K562 (cell line): Measurements from ENCODE around the gene ITPR2. TPM values are rescaled to one million over a fixed set of nuclear protein-coding genes. Genes with fewer than 3 reads are reported as not detected.

Experiments used
- ATAC-seq: fragments of 200-7000 bp; cut with Tn5 transposase; 3 replicates; pipeline ENCODE4 v1.9.1; 2020; ENCODE audit warnings: moderate library complexity
- BruUV-seq: library from RNA; stranded (reverse); fragments of 400-500 nt; replicated peaks from 2 replicates; lab custom pipeline; 2021; lab: Mats Ljungman, UMichigan
- CTCF ChIA-PET: fragments of 300-600 bp; formaldehyde crosslinking; extraction: SDS; loops from one replicate; lab custom pipeline; 2021; ENCODE audit warnings: low intra/inter-chr PET ratio; lab: Yijun Ruan, JAX
- POLR2A ChIA-PET: fragments of 300-600, 350-650 bp; sonication (Branson Sonifier 250); formaldehyde crosslinking; extraction: SDS; loops from one replicate; lab custom pipeline; 2021; ENCODE audit warnings: antibody characterized with exemption, inconsistent platforms; lab: Yijun Ruan, JAX
- DNase-seq, 4 experiments: peaks; one replicate each; pipeline versions ENCODE4 v3.0.0 to v3.0.0-alpha.2; 2011 to 2018; ENCODE audit warnings: low spot score in 3 of 4, mixed read lengths in 3 of 4; ENCODE audit errors: extremely low read depth in 1 of 4
- FAIRE-seq: peaks from 2 replicates; lab custom pipeline; 2011; peaks lifted over from hg19 to GRCh38; lab: Jason Lieb, UNC
- H2AFZ ChIP-seq: 2 replicates; pipeline ENCODE4 v1.6.0; 2011; ENCODE audit warnings: low read depth, low read length, control low read depth, inconsistent platforms
- H3K27ac ChIP-seq: fragments of 200-600 bp; 3 replicates; pipeline ENCODE4 v1.8.0; 2011; ENCODE audit warnings: low read depth, mild to moderate bottlenecking, control low read depth, inconsistent platforms, low read length, moderate library complexity, mixed read lengths; ENCODE audit errors: extremely low read depth
- H3K27me3 ChIP-seq, 2 experiments: fragments of 300-600 bp in 1 of 2; 2 replicates in 1 of 2; 3 replicates in 1 of 2; pipeline versions ENCODE4 v1.6.0 to v1.8.0; 2011; ENCODE audit warnings: inconsistent platforms in 2 of 2, low read length in 2 of 2, mild to moderate bottlenecking in 1 of 2, mixed read lengths in 1 of 2, moderate library complexity in 1 of 2; ENCODE audit not compliant: control insufficient read depth in 2 of 2, insufficient read depth in 2 of 2
- H3K36me3 ChIP-seq: fragments of 300-600 bp; 3 replicates; pipeline ENCODE4 v1.8.0; 2011; ENCODE audit warnings: mild to moderate bottlenecking, low read length, inconsistent platforms; ENCODE audit not compliant: control insufficient read depth, insufficient read depth
- H3K4me1 ChIP-seq, 2 experiments: fragments of 200-600 bp in 1 of 2; replicated peaks in 1 of 2; 2 replicates in 1 of 2; 3 replicates in 1 of 2; pipeline versions ENCODE4 v1.5.1 to v1.8.0; 2011; ENCODE audit warnings: inconsistent platforms in 2 of 2, low read length in 2 of 2, mild to moderate bottlenecking in 1 of 2, mixed read lengths in 1 of 2, moderate library complexity in 1 of 2; ENCODE audit not compliant: control insufficient read depth in 2 of 2, insufficient read depth in 2 of 2
- H3K4me2 ChIP-seq: 2 replicates; pipeline ENCODE4 v1.6.1; 2011; ENCODE audit warnings: low read length, control low read depth, inconsistent platforms, mixed read lengths; ENCODE audit not compliant: insufficient read depth
- H3K4me3 ChIP-seq: fragments of 200-600 bp; sonication (generic), shearing (Covaris generic); 2 replicates; pipeline ENCODE4 v1.5.1; 2016; ENCODE audit warnings: control low read depth, inconsistent platforms
- H3K79me2 ChIP-seq: fragments of 200-600 bp; 3 replicates; pipeline ENCODE4 v1.8.0; 2011; ENCODE audit warnings: low read length, inconsistent platforms; ENCODE audit not compliant: control insufficient read depth, insufficient read depth
- H3K9ac ChIP-seq, 2 experiments: 2 replicates each; pipeline versions ENCODE4 v1.6.0 to v1.6.1; 2011; ENCODE audit warnings: low read depth in 2 of 2, low read length in 2 of 2, control low read depth in 1 of 2, inconsistent platforms in 1 of 2, mild to moderate bottlenecking in 1 of 2, mixed read lengths in 1 of 2; ENCODE audit not compliant: insufficient read depth in 1 of 2
- H3K9me1 ChIP-seq: one replicate; pipeline ENCODE4 v1.6.0; 2011; ENCODE audit warnings: inconsistent platforms, mild to moderate bottlenecking, low read length, moderate library complexity; ENCODE audit not compliant: control insufficient read depth, insufficient read depth
- H3K9me3 ChIP-seq: replicated peaks from 2 replicates; pipeline ENCODE4 v1.5.1; 2011; ENCODE audit warnings: low read depth, low read length, inconsistent platforms; ENCODE audit not compliant: control insufficient read depth, insufficient read depth
- H4K20me1 ChIP-seq: replicated peaks from 2 replicates; pipeline ENCODE4 v1.6.1; 2011; ENCODE audit warnings: low read length, inconsistent platforms, mixed read lengths; ENCODE audit not compliant: control insufficient read depth, insufficient read depth
- ATF3 ChIP-seq, 2 experiments: fragments of 450-650 bp in 1 of 2; sonication (generic) in 1 of 2; formaldehyde crosslinking in 1 of 2; IDR thresholded peaks in 1 of 2; conservative IDR thresholded peaks in 1 of 2; 2 replicates each; pipeline versions ENCODE4 v1.6.1 to v1.8.1; 2016 to 2023; ENCODE audit warnings: mild to moderate bottlenecking in 2 of 2, moderate library complexity in 2 of 2, inconsistent platforms in 1 of 2, missing genetic modification reagents in 1 of 2
- MTA3 ChIP-seq: fragments of 450-650 bp; formaldehyde crosslinking; IDR thresholded peaks from 2 replicates; pipeline ENCODE4 v1.6.1; 2017; ENCODE audit warnings: mild to moderate bottlenecking, borderline replicate concordance
- ZBTB17 ChIP-seq: fragments of 450-650 bp; formaldehyde crosslinking; IDR thresholded peaks from 2 replicates; pipeline ENCODE4 v1.4.0; 2020; ENCODE audit warnings: mild to moderate bottlenecking
- ZNF197 ChIP-seq: fragments of 200-800 bp; sonication (Bioruptor generic); IDR thresholded peaks from 2 replicates; pipeline ENCODE4 v1.6.1; 2016; ENCODE audit warnings: low read depth, missing genetic modification characterization, missing compliant biosample characterization
- ZNF592 ChIP-seq: fragments of 450-650 bp; IDR thresholded peaks from 2 replicates; pipeline ENCODE4 v1.6.1; 2017; ENCODE audit warnings: antibody characterized with exemption, mild to moderate bottlenecking
- ZNF655 ChIP-seq: fragments of 250-450 bp; sonication (Bioruptor Pico); IDR thresholded peaks from 2 replicates; pipeline ENCODE4 v1.5.0; 2021
- ZNF740 ChIP-seq, 3 experiments: fragments of 200-800 bp in 1 of 3; sonication (Bioruptor generic) in 1 of 3; sonication (generic) in 1 of 3; formaldehyde crosslinking in 1 of 3; IDR thresholded peaks; 2 replicates each; pipeline versions ENCODE4 v1.6.1 to v1.8.0; 2016 to 2022; ENCODE audit warnings: mild to moderate bottlenecking in 2 of 3, missing compliant biosample characterization in 2 of 3, missing genetic modification characterization in 2 of 3, missing genetic modification reagents in 1 of 3
- WGBS: fragments of 100-300 bp; shearing (Covaris generic); methylation state at CpG from one replicate; pipeline ENCODE4 v1.1.6; 2016; ENCODE audit warnings: low coverage, mixed read lengths; ENCODE audit not compliant: insufficient coverage; ENCODE audit errors: missing lambda C conversion rate; 5-methylcytosine and 5-hydroxymethylcytosine counted together
- in situ Hi-C: fragments of 300-500 bp; cut with MboI; formaldehyde crosslinking; loops from 4 replicates; pipeline ENCODE4 v1.15.0; 2018; ENCODE audit warnings: inconsistent platforms, mixed read lengths
- intact Hi-C: fragments of 100-400 bp; cut with micrococcal nuclease; formaldehyde crosslinking; loops from 2 replicates; pipeline ENCODE4 v1.14.2; 2022
- polyA plus RNA-seq, 8 experiments: library from polyadenylated mRNA; depleted of rRNA in 4 of 8; stranded (reverse) in 5 of 8; unstranded in 3 of 8; fragments of >200 nt; fragmentation: Nextera tagmentation in 2 of 8; fragmentation: Illumina TruSeq in 1 of 8; extraction: Ambion mirVana in 2 of 8; extraction: Trizol in 1 of 8; gene quantifications; 2 replicates each; pipeline versions ENCODE4 v1.2.1 to v1.2.3, GENCODE V29; 2011 to 2014; ENCODE audit warnings: inconsistent platforms in 1 of 8, missing spikeins in 1 of 8
- total RNA-seq, 7 experiments: library from RNA; depleted of rRNA in 6 of 7; stranded (reverse); fragments of >200 nt in 6 of 7; fragmentation: Illumina TruSeq in 2 of 7; extraction: Trizol in 2 of 7; gene quantifications; 2 replicates each; pipeline versions ENCODE4 v1.2.1 to v1.2.3, GENCODE V29; 2011 to 2021; ENCODE audit warnings: low replicate concordance in 1 of 7
- TF ChIP-seq, protein P1 (sequence below): sonication (generic); IDR thresholded peaks from 2 replicates; pipeline ENCODE4 v1.6.1; 2016
- TF ChIP-seq, protein P2 (sequence below): fragments of 250-450 bp; sonication (Bioruptor Pico); IDR thresholded peaks from 2 replicates; pipeline ENCODE4 v1.5.0; 2021

Gene ITPR2
- total and polyA plus RNA-seq, 9 of the 15 experiments (the other 6 are each of a cell fraction or from before 2014, with no cell fraction given), result 0.21 to 3.3 (median 0.95) TPM

GRCh38 chr12:26696048-26696612 lies 136.9 kb downstream of the ITPR2 start:
- Histone ChIP-seq H3K27me3 (no peaks in the 10 kb centered on the region), H2AFZ (peak overlapping the region; percentile 90), H4K20me1 (no peaks in the 10 kb centered on the region), H3K4me1 (peaks cover 0 to 26% of the 10 kb centered on the region in 2 experiments; a peak in 4 of 5 replicates), H3K27ac (peak overlapping the region; percentile 63; the same call in 2 of the 3 replicates), H3K9me3 (no peaks in the 10 kb centered on the region), H3K4me2 (peak overlapping the region; percentile 61; the same call in 1 of the 2 replicates), H3K79me2 (no peaks in the 10 kb centered on the region), H3K36me3 (no peaks in the 10 kb centered on the region), H3K9me1 (no peaks in the 10 kb centered on the region), H3K4me3 (no peak overlapping the region), H3K9ac (peak overlapping the region in 1 of 2 experiments; percentile 45; a peak in 2 of 4 replicates)
- DNase-seq (peak in 1 of 4 experiments; percentile 17), FAIRE-seq (peak; percentile 69), ATAC-seq (peak; percentile 40)
- no TSS peak for BruUV-seq
- ChIA-PET POLR2A (interaction anchor here (1.0 kb wide), 1 partner anchor 268 kb away, joined by 3 read pairs; no protein-coding TSS in a partner anchor), CTCF (no interaction called here)
- in situ Hi-C loops, result no loop called here
- intact Hi-C loops, result no loop called here
- WGBS, result 41% methylated on average over 3 of the region's 3 CpGs
- no peak for TF ChIP-seq ZNF740 (CRISPR knock-in tag; IDR thresholded peaks at IDR 0.05)
- TF ChIP-seq ZNF740 (tag; IDR thresholded peaks at IDR 0.05), result peak in 1 of 2 experiments; percentile 70; a peak in 1 of 4 replicates
- TF ChIP-seq ZNF197 (CRISPR knock-in tag), result 0 out of 2 replicates have a peak, but pooled peaks have one; percentile 31
- TF ChIP-seq ZBTB17 (CRISPR knock-in tag), result 0 out of 2 replicates have a peak, but pooled peaks have one; percentile 77
- peak; percentile 82 for TF ChIP-seq ATF3 (IDR thresholded peaks at IDR 0.05)
- TF ChIP-seq ATF3 (CRISPR knock-in tag; conservative IDR thresholded peaks at IDR 0.05), result no peak
- TF ChIP-seq, protein P1, sequence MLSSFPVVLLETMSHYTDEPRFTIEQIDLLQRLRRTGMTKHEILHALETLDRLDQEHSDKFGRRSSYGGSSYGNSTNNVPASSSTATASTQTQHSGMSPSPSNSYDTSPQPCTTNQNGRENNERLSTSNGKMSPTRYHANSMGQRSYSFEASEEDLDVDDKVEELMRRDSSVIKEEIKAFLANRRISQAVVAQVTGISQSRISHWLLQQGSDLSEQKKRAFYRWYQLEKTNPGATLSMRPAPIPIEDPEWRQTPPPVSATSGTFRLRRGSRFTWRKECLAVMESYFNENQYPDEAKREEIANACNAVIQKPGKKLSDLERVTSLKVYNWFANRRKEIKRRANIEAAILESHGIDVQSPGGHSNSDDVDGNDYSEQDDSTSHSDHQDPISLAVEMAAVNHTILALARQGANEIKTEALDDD, result no peak
- TF ChIP-seq ZNF592, result no peak
- no peak for TF ChIP-seq ZNF655 (CRISPR knock-in tag)
- TF ChIP-seq, protein P2, sequence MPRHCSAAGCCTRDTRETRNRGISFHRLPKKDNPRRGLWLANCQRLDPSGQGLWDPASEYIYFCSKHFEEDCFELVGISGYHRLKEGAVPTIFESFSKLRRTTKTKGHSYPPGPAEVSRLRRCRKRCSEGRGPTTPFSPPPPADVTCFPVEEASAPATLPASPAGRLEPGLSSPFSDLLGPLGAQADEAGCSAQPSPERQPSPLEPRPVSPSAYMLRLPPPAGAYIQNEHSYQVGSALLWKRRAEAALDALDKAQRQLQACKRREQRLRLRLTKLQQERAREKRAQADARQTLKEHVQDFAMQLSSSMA, result no peak
- no peak for TF ChIP-seq MTA3
